Kidney (tissue), 14 donors: ENCODE measurements around the gene CCDC12. TPM values are rescaled to one million over a fixed set of nuclear protein-coding genes. Genes with fewer than 3 reads are reported as not detected.

Source experiments
- DNase-seq, 5 donors: peaks; one replicate each; pipeline ENCODE4 v3.0.0-alpha.2; 2013 to 2020
- FAIRE-seq: peaks from 2 replicates; lab custom pipeline; 2012; peaks lifted over from hg19 to GRCh38; lab: Jason Lieb, UNC
- H3K27ac ChIP-seq, 2 donors: one replicate each; pipeline ENCODE4 v1.7.0; 2013; ENCODE audit warnings: low read depth in 2 of 2, low read length in 2 of 2, inconsistent platforms in 1 of 2
- H3K27me3 ChIP-seq: one replicate; pipeline ENCODE4 v1.7.1; 2013; ENCODE audit warnings: low read length, inconsistent platforms; ENCODE audit not compliant: control insufficient read depth, insufficient read depth
- H3K36me3 ChIP-seq, 3 donors: one replicate each; pipeline versions ENCODE4 v1.7.0 to v1.7.1; 2013; ENCODE audit warnings: low read length in 3 of 3, control low read depth in 1 of 3, inconsistent platforms in 1 of 3; ENCODE audit not compliant: insufficient read depth in 3 of 3, control insufficient read depth in 2 of 3
- H3K4me1 ChIP-seq, 3 donors: one replicate each; pipeline versions ENCODE4 v1.7.0 to v1.7.1; 2013; ENCODE audit warnings: low read length in 3 of 3, inconsistent platforms in 1 of 3, low read depth in 1 of 3; ENCODE audit not compliant: control insufficient read depth in 2 of 3, insufficient read depth in 2 of 3
- H3K4me3 ChIP-seq, 3 donors: one replicate each; pipeline versions ENCODE4 v1.7.0 to v1.8.1; 2013; ENCODE audit warnings: low read length in 3 of 3, control low read depth in 1 of 3, inconsistent platforms in 1 of 3
- H3K9ac ChIP-seq, 3 donors: one replicate each; pipeline versions ENCODE4 v1.7.0 to v1.7.1; 2013; ENCODE audit warnings: low read length in 3 of 3, control low read depth in 1 of 3, inconsistent platforms in 1 of 3
- H3K9me3 ChIP-seq, 3 donors: one replicate each; pipeline versions ENCODE4 v1.7.0 to v1.7.1; 2013; ENCODE audit warnings: low read length in 3 of 3, control low read depth in 1 of 3, inconsistent platforms in 1 of 3; ENCODE audit not compliant: control insufficient read depth in 2 of 3, insufficient read depth in 1 of 3
- intact Hi-C: fragments of 100-400 bp; cut with DNase I; formaldehyde crosslinking; loops from one replicate; pipeline ENCODE4 v1.11.1; 2022
- polyA plus RNA-seq: library from polyadenylated mRNA; stranded (reverse); fragments of 350-450 nt; fragmentation: Illumina TruSeq; extraction: RNeasy Lipid Tissue Mini Kit (QIAGEN cat#74804); gene quantifications from one replicate; pipeline ENCODE4 v1.2.3, GENCODE V29; 2014; ENCODE audit warnings: low read depth, low replicate concordance; ENCODE audit not compliant: insufficient read depth
- total RNA-seq: library from RNA; stranded (reverse); fragmentation: NEBNext Ultra II Directional; extraction: Animal tissue kit (Norgen Biotek cat#: 25700); gene quantifications from one replicate; pipeline ENCODE4 v1.2.1, GENCODE V29; 2021
- TF ChIP-seq, protein P1 (sequence below): IDR thresholded peaks from 3 replicates; pipeline ENCODE4 v1.5.1; 2012; ENCODE audit warnings: mild to moderate bottlenecking, moderate library complexity, borderline replicate concordance; ENCODE audit not compliant: insufficient read depth; ENCODE audit errors: extremely low read depth
- donor health status: control.
- donor health status: control.
- donor health status: control.
- donor health status: control.
- donor health status: control.
- donor health status: DM: yes; HTN: yes; CAD: no.
- donor health status: Normal renal cell carcinoma (clear cell type).

CCDC12 gene
- total and polyA plus RNA-seq, 2 donors from 2014 or later: 59.7 to 85.6 TPM

DNA sequence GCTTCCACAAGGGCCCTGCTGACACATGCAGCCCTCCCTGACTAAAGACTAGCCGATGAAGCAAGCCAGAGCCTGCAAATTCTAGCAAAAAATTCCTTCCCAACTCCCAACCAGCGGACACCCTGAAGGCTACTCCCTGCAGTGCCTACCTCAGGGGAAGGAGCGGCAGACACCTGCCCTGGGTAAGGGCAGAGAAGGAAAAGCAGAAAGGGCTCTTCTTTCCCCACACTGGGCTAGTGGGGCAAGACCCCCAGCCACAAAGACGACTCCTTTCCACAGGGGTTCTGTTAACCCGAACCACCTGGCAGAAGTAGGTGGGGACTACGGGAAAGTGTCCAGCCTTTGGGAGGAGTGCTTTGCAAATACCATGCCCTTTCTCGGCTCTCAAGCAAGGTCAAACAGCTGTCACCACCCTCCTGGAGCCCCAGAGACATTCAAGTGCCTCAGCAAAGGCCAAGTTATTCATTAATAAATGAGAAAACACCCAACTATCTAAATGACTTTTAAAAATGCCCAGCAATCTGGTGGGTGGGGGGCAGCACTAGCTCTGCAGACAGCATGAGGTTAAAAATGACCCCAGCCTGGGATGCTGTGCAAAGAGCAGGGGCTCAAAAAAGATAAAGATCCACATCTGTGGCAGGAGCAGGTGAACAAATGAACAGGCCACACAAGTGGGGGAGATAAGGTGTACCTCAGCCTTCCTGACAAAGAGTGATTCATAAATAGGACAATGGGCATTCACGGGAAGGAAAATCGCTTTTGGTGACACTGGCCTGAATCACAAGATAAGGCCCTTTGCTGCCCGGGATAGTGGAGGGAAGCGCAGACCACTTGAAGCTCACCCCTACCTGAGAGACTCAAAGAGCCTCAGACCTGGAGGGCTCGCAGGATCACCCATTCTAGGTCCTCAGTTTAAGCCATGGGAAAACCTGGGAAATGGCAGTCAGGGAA lies 33.0 kb downstream of the CCDC12 start:
- FAIRE-seq: no peak

DNA sequence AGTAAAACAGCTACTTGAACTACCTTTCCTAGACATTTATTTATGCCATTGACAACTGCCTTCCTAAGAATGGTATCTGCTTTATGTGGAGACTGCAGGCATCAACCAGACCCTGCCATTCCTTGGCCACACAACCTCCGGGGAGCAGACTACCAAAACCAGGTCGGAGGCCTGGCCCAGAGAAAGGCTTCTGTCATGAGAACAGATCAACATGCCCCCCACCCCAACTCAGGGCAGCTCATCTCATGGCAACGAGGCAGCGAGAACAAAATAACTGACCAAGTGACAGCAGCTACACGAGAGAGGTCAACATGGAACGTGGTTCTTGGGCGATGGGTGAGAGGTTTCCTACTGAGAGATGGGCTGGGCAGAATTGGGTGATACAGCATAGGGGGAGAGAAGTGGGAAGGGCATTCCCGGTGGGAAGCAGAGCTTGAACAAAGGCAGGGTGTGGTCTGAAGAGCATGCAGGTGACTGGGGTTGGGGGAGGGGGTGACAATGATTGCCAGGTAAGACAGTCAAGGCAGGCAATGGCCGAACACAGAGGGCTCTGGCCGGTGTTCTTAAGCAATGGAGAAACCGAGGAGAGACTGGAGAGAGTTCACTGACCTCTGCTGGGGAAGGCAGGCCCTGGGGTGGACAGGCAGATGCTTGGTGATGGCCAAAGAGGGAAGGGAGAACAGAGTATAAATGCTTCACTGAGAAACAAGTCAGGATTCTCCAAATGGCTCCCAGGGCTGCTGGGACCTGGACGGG lies 33.9 kb downstream of the CCDC12 start:
- TF ChIP-seq, protein P1, sequence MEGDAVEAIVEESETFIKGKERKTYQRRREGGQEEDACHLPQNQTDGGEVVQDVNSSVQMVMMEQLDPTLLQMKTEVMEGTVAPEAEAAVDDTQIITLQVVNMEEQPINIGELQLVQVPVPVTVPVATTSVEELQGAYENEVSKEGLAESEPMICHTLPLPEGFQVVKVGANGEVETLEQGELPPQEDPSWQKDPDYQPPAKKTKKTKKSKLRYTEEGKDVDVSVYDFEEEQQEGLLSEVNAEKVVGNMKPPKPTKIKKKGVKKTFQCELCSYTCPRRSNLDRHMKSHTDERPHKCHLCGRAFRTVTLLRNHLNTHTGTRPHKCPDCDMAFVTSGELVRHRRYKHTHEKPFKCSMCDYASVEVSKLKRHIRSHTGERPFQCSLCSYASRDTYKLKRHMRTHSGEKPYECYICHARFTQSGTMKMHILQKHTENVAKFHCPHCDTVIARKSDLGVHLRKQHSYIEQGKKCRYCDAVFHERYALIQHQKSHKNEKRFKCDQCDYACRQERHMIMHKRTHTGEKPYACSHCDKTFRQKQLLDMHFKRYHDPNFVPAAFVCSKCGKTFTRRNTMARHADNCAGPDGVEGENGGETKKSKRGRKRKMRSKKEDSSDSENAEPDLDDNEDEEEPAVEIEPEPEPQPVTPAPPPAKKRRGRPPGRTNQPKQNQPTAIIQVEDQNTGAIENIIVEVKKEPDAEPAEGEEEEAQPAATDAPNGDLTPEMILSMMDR: no peak
- no peaks in the 10 kb centered on the region for H3K27me3 ChIP-seq
- peak in 1 of 5 donors; percentile 63 for DNase-seq
- no peaks in the 10 kb centered on the region for H3K9me3 ChIP-seq
- H3K27ac ChIP-seq: peak overlapping the region; percentile 85 to 97
- H3K4me1 ChIP-seq: peaks cover 4 to 80% (median 60%) of the 10 kb centered on the region in 3 donors
- no peak for FAIRE-seq
- peak overlapping the region in 2 of 3 donors; percentile 9 to 44 for H3K4me3 ChIP-seq
- peak overlapping the region in 2 of 3 donors; percentile 50 to 65 for H3K9ac ChIP-seq
- intact Hi-C loops: no loop called here
- peaks cover 0 to 26% (median 12%) of the 10 kb centered on the region in 3 donors for H3K36me3 ChIP-seq

More for the DNA sequence above, 33.0 kb downstream of the CCDC12 start:
- peaks cover 4 to 85% (median 68%) of the 10 kb centered on the region in 3 donors for H3K4me1 ChIP-seq
- H3K4me3 ChIP-seq: peak overlapping the region in 2 of 3 donors; percentile 9 to 44
- peak in 3 of 5 donors; percentile 46 to 76 (median 60) for DNase-seq
- no peaks in the 10 kb centered on the region for H3K9me3 ChIP-seq
- peaks cover 0 to 17% (median 12%) of the 10 kb centered on the region in 3 donors for H3K36me3 ChIP-seq
- no peaks in the 10 kb centered on the region for H3K27me3 ChIP-seq
- intact Hi-C loops: no loop called here
- peak overlapping the region in 2 of 3 donors; percentile 50 to 65 for H3K9ac ChIP-seq
- peak overlapping the region; percentile 92 to 97 for H3K27ac ChIP-seq
- TF ChIP-seq, protein P1: no peak

DNA sequence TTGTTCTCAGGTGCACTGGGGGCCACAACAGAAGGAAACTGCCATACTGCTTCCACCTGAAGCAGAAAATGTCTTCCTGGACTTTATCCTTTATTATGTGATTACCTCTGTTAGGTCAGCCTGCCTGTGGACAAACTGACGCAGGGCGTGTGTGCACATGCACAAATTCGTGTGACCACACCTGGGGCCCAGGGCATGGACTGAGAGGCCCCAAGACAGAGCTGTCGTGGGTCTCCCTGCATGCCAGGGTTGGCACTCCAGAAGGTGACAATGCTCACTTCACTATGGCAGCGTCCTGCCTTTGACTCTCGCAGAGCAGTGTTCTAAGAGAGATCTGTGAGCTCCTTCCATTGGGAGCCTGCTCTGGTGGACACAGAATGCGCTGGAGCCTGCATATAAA lies 34.5 kb downstream of the CCDC12 start:
- intact Hi-C loops: no loop called here
- no peaks in the 10 kb centered on the region for H3K27me3 ChIP-seq
- FAIRE-seq: no peak
- H3K9ac ChIP-seq: peak overlapping the region in 1 of 3 donors; percentile 51
- H3K4me3 ChIP-seq: peak overlapping the region in 1 of 3 donors; percentile 9
- H3K9me3 ChIP-seq: no peaks in the 10 kb centered on the region
- peaks cover 4 to 76% (median 54%) of the 10 kb centered on the region in 3 donors for H3K4me1 ChIP-seq
- H3K36me3 ChIP-seq: peaks cover 0 to 32% (median 14%) of the 10 kb centered on the region in 3 donors
- DNase-seq: peak in 1 of 5 donors; percentile 71
- H3K27ac ChIP-seq: peak overlapping the region; percentile 85 to 97
- TF ChIP-seq, protein P1: no peak
